Liver (tissue), 9 donors: ENCODE measurements around the gene ARPC5L. TPM values are rescaled to one million over a fixed set of nuclear protein-coding genes. Genes with fewer than 3 reads are reported as not detected.

Experiments
- DNase-seq: peaks from one replicate; pipeline ENCODE4 v3.0.0-alpha.2; 2017; ENCODE audit warnings: low spot score
- H3K27ac ChIP-seq, 2 donors: one replicate each; pipeline ENCODE4 v1.7.0; 2013; ENCODE audit warnings: inconsistent platforms in 2 of 2, low read length in 2 of 2, control low read depth in 1 of 2, low read depth in 1 of 2, mild to moderate bottlenecking in 1 of 2
- H3K27me3 ChIP-seq, 4 donors: one replicate each; pipeline versions ENCODE4 v1.6.1 to v1.7.0; 2013; ENCODE audit warnings: low read length in 3 of 4, inconsistent platforms in 1 of 4, mild to moderate bottlenecking in 1 of 4, moderate library complexity in 1 of 4; ENCODE audit not compliant: control insufficient read depth in 4 of 4, insufficient read depth in 4 of 4
- H3K36me3 ChIP-seq, 4 donors: one replicate each; pipeline versions ENCODE4 v1.6.1 to v1.7.0; 2013; ENCODE audit warnings: low read length in 3 of 4, mild to moderate bottlenecking in 3 of 4, low read depth in 1 of 4, moderate library complexity in 1 of 4; ENCODE audit not compliant: control insufficient read depth in 4 of 4, insufficient read depth in 3 of 4
- H3K4me1 ChIP-seq, 4 donors: one replicate each; pipeline versions ENCODE4 v1.6.1 to v1.7.0; 2013; ENCODE audit warnings: low read length in 3 of 4, mild to moderate bottlenecking in 3 of 4, moderate library complexity in 1 of 4; ENCODE audit not compliant: control insufficient read depth in 4 of 4, insufficient read depth in 4 of 4
- H3K4me3 ChIP-seq, 3 donors: one replicate each; pipeline versions ENCODE4 v1.6.1 to v1.7.0; 2013; ENCODE audit warnings: low read length in 3 of 3, control low read depth in 1 of 3, low read depth in 1 of 3, mild to moderate bottlenecking in 1 of 3
- H3K9ac ChIP-seq, 2 donors: one replicate each; pipeline ENCODE4 v1.7.0; 2013; ENCODE audit warnings: low read length in 2 of 2, mild to moderate bottlenecking in 2 of 2, moderate library complexity in 2 of 2, control low read depth in 1 of 2, low read depth in 1 of 2
- H3K9me3 ChIP-seq, 4 donors: one replicate each; pipeline versions ENCODE4 v1.6.1 to v1.7.0; 2013; ENCODE audit warnings: low read length in 3 of 4; ENCODE audit not compliant: control insufficient read depth in 4 of 4
- FOXA1 ChIP-seq: IDR thresholded peaks from 2 replicates; pipeline ENCODE4 v1.6.1; 2016; ENCODE audit warnings: antibody characterized with exemption
- FOXA2 ChIP-seq: IDR thresholded peaks from 2 replicates; pipeline ENCODE4 v1.6.1; 2016; ENCODE audit warnings: antibody characterized with exemption
- GABPA ChIP-seq, 2 donors: IDR thresholded peaks in 1 of 2; conservative IDR thresholded peaks in 1 of 2; 2 replicates each; pipeline ENCODE4 v1.6.1; 2016; ENCODE audit warnings: antibody characterized with exemption in 2 of 2, mild to moderate bottlenecking in 1 of 2, moderate library complexity in 1 of 2
- HNF4A ChIP-seq, 2 donors: conservative IDR thresholded peaks; 2 replicates each; pipeline ENCODE4 v1.6.1; 2016; ENCODE audit warnings: antibody characterized with exemption in 2 of 2, mild to moderate bottlenecking in 2 of 2
- HNF4G ChIP-seq: IDR thresholded peaks from 2 replicates; pipeline ENCODE4 v1.6.1; 2016; ENCODE audit warnings: antibody characterized with exemption
- NR2F2 ChIP-seq: IDR thresholded peaks from 2 replicates; pipeline ENCODE4 v1.6.1; 2016; ENCODE audit warnings: antibody characterized with exemption
- RAD21 ChIP-seq, 2 donors: IDR thresholded peaks; 2 replicates each; pipeline ENCODE4 v1.6.1; 2016; ENCODE audit warnings: antibody characterized with exemption in 2 of 2, mild to moderate bottlenecking in 2 of 2
- RXRA ChIP-seq, 2 donors: IDR thresholded peaks; 2 replicates each; pipeline ENCODE4 v1.6.1; 2017 to 2018; ENCODE audit warnings: antibody characterized with exemption in 2 of 2, mild to moderate bottlenecking in 1 of 2
- SP1 ChIP-seq: IDR thresholded peaks from 2 replicates; pipeline ENCODE4 v1.6.1; 2018; ENCODE audit warnings: antibody characterized with exemption, mild to moderate bottlenecking
- TAF1 ChIP-seq: conservative IDR thresholded peaks from 2 replicates; pipeline ENCODE4 v1.6.1; 2016; ENCODE audit warnings: antibody characterized with exemption, mild to moderate bottlenecking
- YY1 ChIP-seq: IDR thresholded peaks from 2 replicates; pipeline ENCODE4 v1.6.1; 2016; ENCODE audit warnings: antibody characterized with exemption, mild to moderate bottlenecking
- WGBS: extraction: QIAGEN DNeasy Blood & Tissue Kit; methylation state at CpG from one replicate; pipeline ENCODE4 v1.1.7; 2013; 5-methylcytosine and 5-hydroxymethylcytosine counted together
- polyA plus RNA-seq, 2 donors: library from polyadenylated mRNA; stranded (reverse) in 1 of 2; unstranded in 1 of 2; fragments of 200-250 nt in 1 of 2; fragments of >200 nt in 1 of 2; fragmentation: Nextera tagmentation in 1 of 2; extraction: Ambion mirVana in 1 of 2; gene quantifications; one replicate each; pipeline versions ENCODE4 v1.2.1 to v1.2.3, GENCODE V29; 2013 to 2015
- total RNA-seq, 2 donors: library from RNA; depleted of rRNA; stranded (reverse); fragments of >200 nt; gene quantifications; one replicate each; pipeline ENCODE4 v1.2.3, GENCODE V29; 2014
- TF ChIP-seq, protein P1 (sequence below): IDR thresholded peaks from 2 replicates; pipeline ENCODE4 v1.6.1; 2016; ENCODE audit warnings: antibody characterized with exemption
- TF ChIP-seq, protein P2 (sequence below): IDR thresholded peaks from 2 replicates; pipeline ENCODE4 v1.6.1; 2016; ENCODE audit warnings: antibody characterized with exemption
- TF ChIP-seq, protein P3 (sequence below): fragments of 150-350 bp; IDR thresholded peaks from 2 replicates; pipeline ENCODE4 v1.5.1; 2017; ENCODE audit warnings: improper control_type of control experiment, low read depth, low read length; ENCODE audit not compliant: missing input control
- TF ChIP-seq, protein P4 (sequence below): IDR thresholded peaks from 2 replicates; pipeline ENCODE4 v1.6.1; 2016; ENCODE audit warnings: antibody characterized with exemption
- donor health status: healthy.
- donor health status: healthy.
- donor health status: healthy.
- donor health status: healthy.
- donor health status: healthy.

Gene ARPC5L
- total and polyA plus RNA-seq, 4 donors = 9.3 to 31.2 (median 17.8) TPM

DNA sequence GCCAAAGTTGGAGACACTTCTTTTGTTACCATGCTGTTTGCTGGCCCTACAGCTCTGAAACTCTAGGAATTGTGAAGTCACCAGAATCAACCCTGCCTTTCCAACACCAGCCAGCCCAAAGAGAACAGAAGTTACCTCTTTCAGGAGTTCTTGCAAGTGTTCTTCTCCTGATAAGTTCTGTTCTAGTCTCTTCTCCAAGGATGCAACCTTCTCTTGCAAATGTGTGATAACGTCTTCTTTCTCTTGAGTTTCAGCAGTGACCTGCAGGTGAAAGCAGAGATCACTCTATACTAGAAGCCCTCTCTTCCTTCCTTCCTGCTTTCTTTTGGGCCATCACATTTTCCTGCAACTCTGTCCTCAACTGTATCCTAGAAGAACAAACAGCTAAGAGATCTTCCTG is 49.8 kb downstream of the ARPC5L start:
- no peak overlapping the region for H3K27ac ChIP-seq
- WGBS = 89% methylated on average over 1 of the region's 1 CpG
- no peaks in the 10 kb centered on the region for H3K4me1 ChIP-seq
- DNase-seq = no peak
- H3K9me3 ChIP-seq = no peaks in the 10 kb centered on the region
- peaks cover 5 to 55% (median 41%) of the 10 kb centered on the region in 4 donors for H3K36me3 ChIP-seq
- TF ChIP-seq TAF1 (no peak), SP1 (no peak), GABPA (IDR thresholded peaks at IDR 0.05 in 1 of 2, conservative IDR thresholded peaks at IDR 0.05 in 1 of 2) (no peak), FOXA2 (no peak)
- TF ChIP-seq, protein P1, sequence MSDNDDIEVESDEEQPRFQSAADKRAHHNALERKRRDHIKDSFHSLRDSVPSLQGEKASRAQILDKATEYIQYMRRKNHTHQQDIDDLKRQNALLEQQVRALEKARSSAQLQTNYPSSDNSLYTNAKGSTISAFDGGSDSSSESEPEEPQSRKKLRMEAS = no peak
- TF ChIP-seq, protein P2, sequence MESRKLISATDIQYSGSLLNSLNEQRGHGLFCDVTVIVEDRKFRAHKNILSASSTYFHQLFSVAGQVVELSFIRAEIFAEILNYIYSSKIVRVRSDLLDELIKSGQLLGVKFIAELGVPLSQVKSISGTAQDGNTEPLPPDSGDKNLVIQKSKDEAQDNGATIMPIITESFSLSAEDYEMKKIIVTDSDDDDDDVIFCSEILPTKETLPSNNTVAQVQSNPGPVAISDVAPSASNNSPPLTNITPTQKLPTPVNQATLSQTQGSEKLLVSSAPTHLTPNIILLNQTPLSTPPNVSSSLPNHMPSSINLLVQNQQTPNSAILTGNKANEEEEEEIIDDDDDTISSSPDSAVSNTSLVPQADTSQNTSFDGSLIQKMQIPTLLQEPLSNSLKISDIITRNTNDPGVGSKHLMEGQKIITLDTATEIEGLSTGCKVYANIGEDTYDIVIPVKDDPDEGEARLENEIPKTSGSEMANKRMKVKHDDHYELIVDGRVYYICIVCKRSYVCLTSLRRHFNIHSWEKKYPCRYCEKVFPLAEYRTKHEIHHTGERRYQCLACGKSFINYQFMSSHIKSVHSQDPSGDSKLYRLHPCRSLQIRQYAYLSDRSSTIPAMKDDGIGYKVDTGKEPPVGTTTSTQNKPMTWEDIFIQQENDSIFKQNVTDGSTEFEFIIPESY = no peak
- TF ChIP-seq, protein P3, sequence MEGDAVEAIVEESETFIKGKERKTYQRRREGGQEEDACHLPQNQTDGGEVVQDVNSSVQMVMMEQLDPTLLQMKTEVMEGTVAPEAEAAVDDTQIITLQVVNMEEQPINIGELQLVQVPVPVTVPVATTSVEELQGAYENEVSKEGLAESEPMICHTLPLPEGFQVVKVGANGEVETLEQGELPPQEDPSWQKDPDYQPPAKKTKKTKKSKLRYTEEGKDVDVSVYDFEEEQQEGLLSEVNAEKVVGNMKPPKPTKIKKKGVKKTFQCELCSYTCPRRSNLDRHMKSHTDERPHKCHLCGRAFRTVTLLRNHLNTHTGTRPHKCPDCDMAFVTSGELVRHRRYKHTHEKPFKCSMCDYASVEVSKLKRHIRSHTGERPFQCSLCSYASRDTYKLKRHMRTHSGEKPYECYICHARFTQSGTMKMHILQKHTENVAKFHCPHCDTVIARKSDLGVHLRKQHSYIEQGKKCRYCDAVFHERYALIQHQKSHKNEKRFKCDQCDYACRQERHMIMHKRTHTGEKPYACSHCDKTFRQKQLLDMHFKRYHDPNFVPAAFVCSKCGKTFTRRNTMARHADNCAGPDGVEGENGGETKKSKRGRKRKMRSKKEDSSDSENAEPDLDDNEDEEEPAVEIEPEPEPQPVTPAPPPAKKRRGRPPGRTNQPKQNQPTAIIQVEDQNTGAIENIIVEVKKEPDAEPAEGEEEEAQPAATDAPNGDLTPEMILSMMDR = no peak
- TF ChIP-seq, protein P4, sequence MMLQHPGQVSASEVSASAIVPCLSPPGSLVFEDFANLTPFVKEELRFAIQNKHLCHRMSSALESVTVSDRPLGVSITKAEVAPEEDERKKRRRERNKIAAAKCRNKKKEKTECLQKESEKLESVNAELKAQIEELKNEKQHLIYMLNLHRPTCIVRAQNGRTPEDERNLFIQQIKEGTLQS = no peak
- no peak overlapping the region for H3K4me3 ChIP-seq
- H3K27me3 ChIP-seq = no peaks in the 10 kb centered on the region
- H3K9ac ChIP-seq = no peak overlapping the region

DNA sequence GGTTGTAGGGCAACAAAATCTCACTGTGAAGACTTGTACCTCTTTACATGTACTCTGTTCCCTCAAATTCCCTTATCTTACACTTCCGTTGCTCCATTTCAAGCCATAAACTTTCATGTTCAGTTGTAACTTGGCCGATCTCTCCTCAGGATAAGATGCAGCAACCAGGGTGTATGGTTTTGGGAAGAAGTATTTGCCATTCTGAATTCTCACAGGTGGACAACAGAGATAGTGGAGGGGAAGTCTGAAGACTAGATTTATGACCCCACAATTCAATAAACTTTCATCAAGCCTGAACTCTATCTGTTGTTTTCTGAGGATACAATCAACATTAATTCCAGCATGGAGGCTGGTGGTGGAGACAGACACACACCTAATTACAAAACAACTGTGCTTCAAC is 51.4 kb downstream of the ARPC5L start:
- no peak for DNase-seq
- Histone ChIP-seq H3K9ac (no peak overlapping the region), H3K36me3 (peaks cover 6 to 48% (median 35%) of the 10 kb centered on the region in 4 donors), H3K4me1 (no peaks in the 10 kb centered on the region), H3K9me3 (no peaks in the 10 kb centered on the region), H3K27me3 (no peaks in the 10 kb centered on the region), H3K27ac (no peak overlapping the region), H3K4me3 (no peak overlapping the region)
- 99% methylated on average over 2 of the region's 2 CpGs for WGBS
- no peak for TF ChIP-seq HNF4A (conservative IDR thresholded peaks at IDR 0.05)

DNA sequence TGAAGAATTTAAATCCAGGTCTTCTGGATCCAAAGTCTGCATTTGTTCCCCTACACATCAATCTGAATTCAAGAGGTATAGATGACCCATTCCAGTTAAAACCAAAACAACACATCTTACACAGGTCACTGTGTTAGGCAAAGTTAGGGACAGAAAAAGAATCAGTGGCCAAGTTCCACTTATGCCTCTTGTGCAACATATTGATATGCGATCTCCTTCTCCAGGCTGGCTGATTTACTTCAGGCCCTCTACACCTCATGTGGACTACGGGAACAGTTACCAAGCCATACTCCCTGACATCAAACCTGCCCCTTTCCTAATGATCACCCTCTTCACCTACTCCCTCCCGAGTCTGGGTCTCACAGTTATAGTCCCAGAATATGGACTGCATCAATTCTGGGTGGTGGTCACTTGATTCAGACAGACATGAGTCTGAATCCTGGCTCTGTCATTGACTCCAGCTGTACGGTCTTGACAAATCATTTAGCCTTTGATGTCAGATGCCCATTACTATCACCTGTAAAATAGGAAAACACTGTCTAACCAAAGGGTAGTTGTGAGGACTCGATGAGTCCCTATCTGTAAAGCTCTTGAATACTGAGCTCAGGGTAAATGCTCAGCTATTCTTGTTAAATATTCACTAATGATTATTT is 52.9 kb downstream of the ARPC5L start:
- DNase-seq = no peak
- no peak overlapping the region for H3K4me3 ChIP-seq
- no peak for TF ChIP-seq HNF4A (conservative IDR thresholded peaks at IDR 0.05)
- no peak for TF ChIP-seq RXRA (IDR thresholded peaks at IDR 0.05)
- no peak for TF ChIP-seq FOXA2
- no peak for TF ChIP-seq GABPA (IDR thresholded peaks at IDR 0.05 in 1 of 2, conservative IDR thresholded peaks at IDR 0.05 in 1 of 2)
- TF ChIP-seq YY1 = no peak
- no peak for TF ChIP-seq HNF4G
- TF ChIP-seq, protein P3 = no peak
- TF ChIP-seq, protein P1 = no peak
- TF ChIP-seq, protein P4 = no peak
- TF ChIP-seq, protein P2 = no peak
- no peak for TF ChIP-seq FOXA1
- no peak for TF ChIP-seq TAF1
- TF ChIP-seq NR2F2 = no peak
- no peak for TF ChIP-seq RAD21 (IDR thresholded peaks at IDR 0.05)
- H3K27me3 ChIP-seq = no peaks in the 10 kb centered on the region
- H3K36me3 ChIP-seq = peaks cover 9 to 59% (median 36%) of the 10 kb centered on the region in 4 donors
- H3K9me3 ChIP-seq = no peaks in the 10 kb centered on the region
- 96% methylated on average over 5 of the region's 5 CpGs for WGBS
- no peak overlapping the region for H3K9ac ChIP-seq
- H3K27ac ChIP-seq = no peak overlapping the region
- H3K4me1 ChIP-seq = no peaks in the 10 kb centered on the region
